Fibroblast of skin of abdomen (primary cell): ENCODE results near the gene PAPPA2.

Experiments used
- DNase-seq: peaks from one replicate; pipeline ENCODE4 v3.0.0-alpha.2; 2013

PAPPA2 gene

DNA sequence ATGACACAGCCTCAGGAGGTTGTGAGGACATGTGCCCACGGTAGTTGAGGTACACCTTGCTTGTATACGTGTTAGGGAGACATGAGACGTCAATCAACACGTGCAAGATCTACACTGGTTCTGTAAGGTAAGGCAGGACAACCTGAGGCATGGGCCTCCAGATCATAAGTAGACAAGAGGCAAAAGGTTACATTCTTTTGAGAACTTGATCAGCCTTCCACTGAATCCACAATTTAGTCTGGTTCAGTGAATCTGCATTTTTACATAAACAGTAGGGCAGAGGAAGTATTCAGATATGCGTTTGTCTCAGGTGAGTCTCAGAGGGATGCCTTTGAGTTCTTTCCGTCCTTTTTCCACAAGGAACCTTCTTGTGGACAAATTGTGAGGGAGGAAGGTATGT lies 352.6 kb downstream of the PAPPA2 start:
- DNase-seq: no peak

DNA sequence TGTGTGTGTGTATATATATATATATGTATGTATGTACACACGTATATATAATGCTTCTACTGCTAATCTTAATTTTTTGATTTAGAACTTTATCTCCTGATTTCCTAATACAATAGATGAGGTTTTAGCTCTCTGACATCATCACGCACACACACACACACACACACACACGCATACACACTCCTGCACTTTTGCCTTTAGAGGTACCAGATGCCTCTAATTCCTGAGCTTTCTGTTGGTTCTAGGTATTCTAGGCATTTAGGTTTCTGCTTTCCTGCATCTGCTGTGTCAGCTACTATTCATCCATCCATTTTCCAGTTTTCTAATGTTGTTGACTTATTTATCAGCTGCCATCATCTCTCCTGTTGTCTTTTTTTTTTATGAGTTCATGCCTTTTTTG lies 353.3 kb downstream of the PAPPA2 start:
- DNase-seq: no peak

- peak; percentile 77 for DNase-seq
Observed at GRCh38 chr1:176820391-176821031, 357.5 kb downstream of the PAPPA2 start.

DNA sequence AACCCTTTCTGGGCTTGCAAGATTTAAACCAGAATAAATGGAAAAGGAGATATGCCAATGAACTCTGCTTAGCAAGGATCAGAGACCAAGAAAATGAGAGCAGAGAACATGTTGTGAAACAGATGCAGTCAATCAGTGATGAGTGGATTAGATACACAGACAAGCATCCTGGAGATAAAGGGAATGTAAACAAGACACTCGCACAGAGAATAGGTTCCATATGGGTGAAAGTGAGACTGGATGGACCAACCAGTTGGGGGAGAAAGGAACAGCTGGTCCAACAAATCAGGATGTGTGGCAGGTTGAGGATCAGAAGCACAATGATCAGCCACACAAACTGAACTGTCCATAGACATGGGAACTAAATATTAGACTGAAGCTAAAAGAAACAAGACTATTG lies 363.3 kb downstream of the PAPPA2 start:
- DNase-seq: peak; percentile 24

- DNase-seq: no peak
Observed at GRCh38 chr1:176829261-176829660, 366.3 kb downstream of the PAPPA2 start.

GRCh38 chr1:176831150-176831549 lies 368.2 kb downstream of the PAPPA2 start:
- no peak for DNase-seq

DNA sequence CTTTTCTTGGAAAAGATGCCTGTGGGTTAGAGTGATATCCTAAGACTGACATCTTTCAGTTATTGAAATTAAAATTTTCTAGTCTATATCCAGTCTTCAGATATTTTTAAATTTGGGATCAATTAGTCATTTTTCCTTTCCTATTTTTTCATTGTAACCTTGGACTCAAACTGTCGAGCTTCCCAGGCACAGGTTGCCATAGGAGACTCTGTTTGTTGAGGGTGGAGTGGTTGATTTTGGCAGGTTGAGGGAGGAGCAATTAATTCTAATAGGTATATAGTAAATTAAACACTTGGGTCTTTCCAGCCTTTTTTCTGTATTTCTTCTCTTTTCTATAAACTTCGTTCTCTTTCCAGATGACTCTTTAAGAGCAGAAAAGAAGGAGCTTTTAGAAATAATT lies 374.7 kb downstream of the PAPPA2 start:
- no peak for DNase-seq

- no peak for DNase-seq
Observed at GRCh38 chr1:176838276-176838995, 375.5 kb downstream of the PAPPA2 start.

GRCh38 chr1:176839216-176839615 lies 376.2 kb downstream of the PAPPA2 start:
- DNase-seq: no peak

DNA sequence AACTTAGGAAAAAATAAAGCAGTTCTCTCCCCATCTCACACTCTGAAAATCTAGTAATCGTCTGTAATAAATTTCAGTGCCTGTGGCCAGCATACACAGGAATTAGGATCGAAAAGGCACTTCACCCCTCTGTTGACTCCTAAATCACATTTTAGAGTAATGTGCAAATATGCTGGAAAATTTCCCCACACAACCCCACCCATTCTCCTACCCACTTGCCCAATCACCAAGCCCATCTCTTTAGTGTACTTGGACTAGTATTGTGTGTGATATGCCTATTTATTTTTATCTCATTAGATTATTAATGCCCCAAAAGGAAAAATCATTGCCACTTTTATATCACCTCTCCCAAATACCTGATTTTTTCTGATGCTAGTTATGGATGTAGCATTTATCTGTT lies 378.3 kb downstream of the PAPPA2 start:
- DNase-seq: no peak

GRCh38 chr1:176843352-176844297 lies 380.6 kb downstream of the PAPPA2 start:
- DNase-seq: peak; percentile 63

GRCh38 chr1:176847052-176847451 lies 384.1 kb downstream of the PAPPA2 start:
- no peak for DNase-seq

GRCh38 chr1:176849281-176849680 lies 386.3 kb downstream of the PAPPA2 start:
- DNase-seq: no peak

DNA sequence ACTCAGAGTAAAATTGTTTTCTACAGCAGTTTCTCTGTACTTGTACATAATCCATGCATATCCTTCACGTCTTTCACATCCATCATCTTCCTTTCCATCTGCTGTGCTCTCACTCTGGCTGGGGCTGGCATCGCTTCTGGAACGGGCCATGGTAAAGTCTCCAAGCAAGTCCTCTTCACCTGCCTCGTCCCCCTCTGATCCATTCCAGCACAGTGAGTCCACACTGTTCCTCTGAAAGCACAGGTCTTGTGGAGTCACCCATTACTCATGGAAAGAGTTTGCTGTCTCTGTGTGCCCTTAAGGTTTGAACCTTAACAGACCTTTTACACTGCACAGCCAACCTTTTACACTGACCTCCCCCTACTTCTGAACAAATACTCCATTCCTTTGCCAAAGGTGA lies 387.9 kb downstream of the PAPPA2 start:
- no peak for DNase-seq

DNA sequence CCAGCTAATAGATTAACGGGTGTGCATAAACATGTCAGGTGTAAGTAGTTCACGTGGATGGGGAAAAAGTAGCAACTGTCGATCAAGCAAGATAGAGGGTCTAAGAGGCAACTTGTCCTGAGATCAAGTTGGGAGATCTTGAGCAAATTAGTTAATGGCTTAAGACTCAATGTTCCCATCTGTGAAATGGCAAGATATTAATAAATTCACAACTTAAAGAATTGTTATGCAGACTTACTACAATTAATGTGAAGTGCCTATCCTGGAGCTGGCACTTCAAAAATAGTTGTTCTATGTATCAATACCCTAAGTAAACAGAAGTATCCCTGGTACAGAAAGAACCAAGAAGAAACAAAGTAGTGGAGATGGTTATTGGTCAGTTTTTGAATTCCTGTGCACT lies 389.1 kb downstream of the PAPPA2 start:
- no peak for DNase-seq

DNA sequence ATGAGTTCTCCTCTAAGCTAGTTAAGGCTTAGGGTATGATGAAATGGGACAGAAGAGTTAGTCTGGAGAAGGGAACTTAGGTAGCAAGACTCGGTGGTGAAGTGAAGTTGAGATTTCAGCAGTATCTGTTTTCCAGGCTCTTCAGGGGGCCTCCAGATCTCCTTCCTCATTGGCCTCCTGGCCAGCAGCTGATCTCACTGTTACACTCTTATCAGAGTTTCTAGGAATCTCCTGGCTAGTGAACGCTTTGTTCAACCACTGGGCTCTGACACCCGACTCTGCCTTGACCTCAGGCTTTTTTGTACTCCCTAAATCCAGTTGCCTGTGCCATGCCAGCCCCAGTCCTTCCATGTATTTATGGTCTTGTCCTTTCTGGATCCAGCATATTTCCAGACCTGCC lies 390.5 kb downstream of the PAPPA2 start:
- no peak for DNase-seq

- no peak for DNase-seq
Observed at GRCh38 chr1:176854121-176854520, 391.1 kb downstream of the PAPPA2 start.

- DNase-seq: no peak
Observed at GRCh38 chr1:176854758-176855745, 392.1 kb downstream of the PAPPA2 start.

GRCh38 chr1:176857632-176858031 lies 394.7 kb downstream of the PAPPA2 start:
- no peak for DNase-seq

DNA sequence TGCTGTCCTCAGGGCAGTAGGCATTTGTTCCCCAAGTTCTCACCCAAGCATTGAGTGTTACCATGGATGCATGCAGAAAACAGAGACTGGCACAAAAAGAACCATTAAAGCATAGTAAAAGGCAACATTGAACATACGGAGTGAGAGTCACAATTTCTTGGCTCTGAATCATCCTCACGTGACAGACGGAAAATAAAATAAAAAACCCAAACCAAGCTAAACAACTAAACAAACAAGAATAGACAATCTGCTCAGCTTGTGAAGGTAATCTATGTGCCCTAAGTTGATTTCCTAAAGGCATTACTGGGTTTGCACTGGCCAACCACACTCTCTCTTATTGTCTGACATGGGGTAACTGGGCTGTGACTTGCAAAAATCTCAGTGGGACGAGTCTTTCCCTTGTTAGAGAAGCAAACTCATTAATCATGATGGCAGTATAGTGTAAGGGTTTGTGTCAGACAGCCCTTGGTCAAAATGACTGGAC lies 395.5 kb downstream of the PAPPA2 start:
- no peak for DNase-seq

DNA sequence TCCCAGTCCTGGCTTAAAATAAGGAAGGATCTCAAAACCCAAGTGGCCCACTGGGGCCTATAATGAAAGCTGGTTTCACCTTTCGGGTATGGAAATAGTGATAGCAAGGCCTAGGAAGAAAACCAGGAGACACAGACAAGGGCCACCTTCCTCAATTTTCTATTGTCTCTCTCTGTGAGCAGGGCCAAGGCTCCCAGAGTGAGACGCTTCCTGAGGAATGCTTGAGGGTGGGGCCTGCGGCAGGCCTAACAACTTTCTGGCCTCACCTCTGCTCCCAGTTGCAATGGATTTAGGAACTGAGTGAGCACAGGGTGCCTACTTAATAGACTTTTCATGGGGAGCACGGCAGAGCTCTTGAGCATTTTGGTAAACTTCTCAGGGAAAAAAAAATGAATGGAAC lies 400.6 kb downstream of the PAPPA2 start:
- no peak for DNase-seq

GRCh38 chr1:176864211-176864610 lies 401.2 kb downstream of the PAPPA2 start:
- no peak for DNase-seq
